ENCODE data around the gene PIKFYVE.
"Not testable (repeated sequence)": the region's sequence is repeated elsewhere in the genome, so short reads cannot be mapped to it uniquely, and the experiment has no call there.

Gene PIKFYVE

GRCh38 chr2:208366215-208367127 is 100.4 kb downstream of the PIKFYVE start:
- DNase-seq (ENCODE audit: low spot score): peak; percentile 59
- no peak for TF ChIP-seq CTCF (IDR thresholded peaks at IDR 0.05; ENCODE audit: extremely low read depth, missing control alignments)

GRCh38 chr2:208369091-208369490 is 103.0 kb downstream of the PIKFYVE start:
- no peak for DNase-seq (ENCODE audit: low spot score)

GRCh38 chr2:208370881-208371633 is 105.0 kb downstream of the PIKFYVE start:
- no peak for DNase-seq (ENCODE audit: low spot score)

More at GRCh38 chr2:208369091-208369490, 103.0 kb downstream of the PIKFYVE start:
- no peak for TF ChIP-seq CTCF (IDR thresholded peaks at IDR 0.05; ENCODE audit: extremely low read depth, missing control alignments)

GRCh38 chr2:208371634-208371935 is 105.5 kb downstream of the PIKFYVE start:
- TF ChIP-seq CTCF (IDR thresholded peaks at IDR 0.05; ENCODE audit: extremely low read depth, missing control alignments): no peak

More at GRCh38 chr2:208370881-208371633, 105.0 kb downstream of the PIKFYVE start:
- TF ChIP-seq CTCF (IDR thresholded peaks at IDR 0.05; ENCODE audit: extremely low read depth, missing control alignments): no peak

GRCh38 chr2:208373460-208374089 is 107.5 kb downstream of the PIKFYVE start:
- TF ChIP-seq CTCF (IDR thresholded peaks at IDR 0.05; ENCODE audit: extremely low read depth, missing control alignments): peak; percentile 76

More at GRCh38 chr2:208371634-208371935, 105.5 kb downstream of the PIKFYVE start:
- no peak for DNase-seq (ENCODE audit: low spot score)

GRCh38 chr2:208375491-208376068 is 109.5 kb downstream of the PIKFYVE start:
- DNase-seq (ENCODE audit: low spot score): no peak
- TF ChIP-seq CTCF (IDR thresholded peaks at IDR 0.05; ENCODE audit: extremely low read depth, missing control alignments): no peak

More at GRCh38 chr2:208373460-208374089, 107.5 kb downstream of the PIKFYVE start:
- peak; percentile 70 for DNase-seq (ENCODE audit: low spot score)

GRCh38 chr2:208377344-208377860 is 111.3 kb downstream of the PIKFYVE start:
- not testable (repeated sequence) for DNase-seq (ENCODE audit: low spot score)
